Keratinocyte (primary cell): ENCODE measurements around the gene CYP17A1. TPM values are rescaled to one million over a fixed set of nuclear protein-coding genes. Genes with fewer than 3 reads are reported as not detected.

Source experiments
- DNase-seq: peaks from one replicate; pipeline ENCODE4 v3.0.0-alpha.2; 2011; ENCODE audit warnings: low read depth, missing footprints, low spot score
- FAIRE-seq: peaks from 2 replicates; lab custom pipeline; 2011; peaks lifted over from hg19 to GRCh38; lab: Jason Lieb, UNC
- H2AFZ ChIP-seq: 2 replicates; pipeline ENCODE4 v1.6.0; 2012; ENCODE audit warnings: low read length, control low read depth, inconsistent platforms; ENCODE audit not compliant: control insufficient read depth
- H3K27ac ChIP-seq: 2 replicates; pipeline ENCODE4 v1.5.1; 2011; ENCODE audit warnings: low read length; ENCODE audit not compliant: control insufficient read depth, insufficient read depth
- H3K27me3 ChIP-seq: 3 replicates; pipeline ENCODE4 v1.6.0; 2011; ENCODE audit warnings: low read length; ENCODE audit not compliant: control insufficient read depth, insufficient read depth; ENCODE audit errors: extremely low read depth
- H3K36me3 ChIP-seq, 2 experiments: 2 replicates in 1 of 2; 3 replicates in 1 of 2; pipeline ENCODE4 v1.5.1; 2011; ENCODE audit warnings: low read length in 2 of 2, mild to moderate bottlenecking in 1 of 2; ENCODE audit not compliant: control insufficient read depth in 2 of 2, insufficient read depth in 2 of 2; ENCODE audit errors: extremely low read depth in 1 of 2
- H3K4me1 ChIP-seq: 3 replicates; pipeline ENCODE4 v1.5.1; 2011; ENCODE audit warnings: low read length; ENCODE audit not compliant: control insufficient read depth, insufficient read depth; ENCODE audit errors: extremely low read depth
- H3K4me2 ChIP-seq: 3 replicates; pipeline ENCODE4 v1.6.0; 2011; ENCODE audit warnings: low read depth, low read length; ENCODE audit not compliant: control insufficient read depth, insufficient read depth; ENCODE audit errors: extremely low read depth
- H3K4me3 ChIP-seq, 3 experiments: fragments of 200-600 bp in 1 of 3; sonication (generic) in 1 of 3; 2 replicates in 2 of 3; 3 replicates in 1 of 3; pipeline ENCODE4 v1.5.1; 2011 to 2016; ENCODE audit warnings: low read length in 3 of 3, mild to moderate bottlenecking in 3 of 3, control low read depth in 2 of 3, inconsistent platforms in 1 of 3, low read depth in 1 of 3, mixed read lengths in 1 of 3, mixed run types in 1 of 3, moderate library complexity in 1 of 3; ENCODE audit not compliant: control insufficient read depth in 2 of 3, insufficient read depth in 2 of 3; ENCODE audit errors: extremely low read depth in 1 of 3
- H3K79me2 ChIP-seq: 2 replicates; pipeline ENCODE4 v1.6.0; 2012; ENCODE audit warnings: low read length; ENCODE audit not compliant: control insufficient read depth, insufficient read depth
- H3K9ac ChIP-seq: 3 replicates; pipeline ENCODE4 v1.6.0; 2011; ENCODE audit warnings: low read length; ENCODE audit not compliant: control insufficient read depth, insufficient read depth; ENCODE audit errors: extremely low read depth
- H3K9me1 ChIP-seq: 3 replicates; pipeline ENCODE4 v1.6.0; 2011; ENCODE audit warnings: low read length; ENCODE audit not compliant: control insufficient read depth, insufficient read depth; ENCODE audit errors: extremely low read depth
- H3K9me3 ChIP-seq: 2 replicates; pipeline ENCODE4 v1.5.1; 2012; ENCODE audit warnings: low read depth, low read length; ENCODE audit not compliant: control insufficient read depth
- H4K20me1 ChIP-seq: 3 replicates; pipeline ENCODE4 v1.6.0; 2011; ENCODE audit warnings: low read length; ENCODE audit not compliant: control insufficient read depth, insufficient read depth; ENCODE audit errors: extremely low read depth
- EZH2 ChIP-seq: IDR thresholded peaks from one replicate; pipeline ENCODE4 v1.6.1; 2012; ENCODE audit warnings: inconsistent platforms, mild to moderate bottlenecking, low read length, moderate library complexity
- dilution Hi-C: fragments of 300-500 bp; cut with MboI; formaldehyde crosslinking; loops from one replicate; pipeline ENCODE4 v1.7.0; 2020; ENCODE audit warnings: low sequenced_read_pairs; ENCODE audit not compliant: extremely low pct_ligation_motif_present
- polyA plus RNA-seq, 5 experiments: library from polyadenylated mRNA; depleted of rRNA in 3 of 5; stranded (reverse) in 3 of 5; stranded (forward) in 1 of 5; unstranded in 1 of 5; fragments of >200 nt; gene quantifications; 1 replicate in 1 of 5; 2 replicates in 3 of 5; 3 replicates in 1 of 5; pipeline versions ENCODE4 v1.2.1 to v1.2.3, GENCODE V29; 2011 to 2012; ENCODE audit warnings: missing spikeins in 2 of 5, low read depth in 1 of 5, low replicate concordance in 1 of 5
- TF ChIP-seq, protein P1 (sequence below), 3 experiments: IDR thresholded peaks in 1 of 3; conservative IDR thresholded peaks in 1 of 3; optimal IDR thresholded peaks in 1 of 3; 2 replicates in 2 of 3; 3 replicates in 1 of 3; pipeline versions ENCODE3 to v1.5.1; 2011; ENCODE audit warnings: low read length in 3 of 3, mild to moderate bottlenecking in 3 of 3, moderate library complexity in 2 of 3, control low read depth in 1 of 3, inconsistent platforms in 1 of 3; ENCODE audit not compliant: insufficient read depth in 2 of 3; ENCODE audit errors: extremely low read depth in 1 of 3

The CYP17A1 gene
- polyA plus RNA-seq, 1 donor (not counting 4 experiments of a cell fraction or from before 2014, with no cell fraction given), result not detected

DNA sequence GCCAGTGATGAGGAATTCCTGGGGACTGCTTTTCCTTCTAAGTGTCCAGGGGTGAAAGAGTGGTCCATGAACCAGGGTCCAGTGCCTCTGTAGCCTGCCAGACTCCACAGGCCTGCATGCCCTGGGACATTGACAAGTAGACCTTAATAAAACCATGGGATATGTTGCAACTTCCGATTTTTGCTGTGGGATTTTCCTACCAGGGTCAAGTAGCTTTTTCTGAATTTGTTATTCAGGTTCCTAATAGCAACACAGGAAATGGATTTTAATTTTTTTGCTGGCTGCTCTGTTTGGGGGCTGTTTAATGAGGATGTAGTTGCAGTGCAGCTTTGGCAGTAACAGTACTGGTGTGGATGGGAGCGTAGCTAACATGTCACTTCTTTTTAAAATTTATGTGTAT lies 51.4 kb downstream of the CYP17A1 start:
- no peak for DNase-seq
- H3K79me2 ChIP-seq, result peaks cover 6% of the 10 kb centered on the region
- TF ChIP-seq EZH2, result no peak
- TF ChIP-seq, protein P1, sequence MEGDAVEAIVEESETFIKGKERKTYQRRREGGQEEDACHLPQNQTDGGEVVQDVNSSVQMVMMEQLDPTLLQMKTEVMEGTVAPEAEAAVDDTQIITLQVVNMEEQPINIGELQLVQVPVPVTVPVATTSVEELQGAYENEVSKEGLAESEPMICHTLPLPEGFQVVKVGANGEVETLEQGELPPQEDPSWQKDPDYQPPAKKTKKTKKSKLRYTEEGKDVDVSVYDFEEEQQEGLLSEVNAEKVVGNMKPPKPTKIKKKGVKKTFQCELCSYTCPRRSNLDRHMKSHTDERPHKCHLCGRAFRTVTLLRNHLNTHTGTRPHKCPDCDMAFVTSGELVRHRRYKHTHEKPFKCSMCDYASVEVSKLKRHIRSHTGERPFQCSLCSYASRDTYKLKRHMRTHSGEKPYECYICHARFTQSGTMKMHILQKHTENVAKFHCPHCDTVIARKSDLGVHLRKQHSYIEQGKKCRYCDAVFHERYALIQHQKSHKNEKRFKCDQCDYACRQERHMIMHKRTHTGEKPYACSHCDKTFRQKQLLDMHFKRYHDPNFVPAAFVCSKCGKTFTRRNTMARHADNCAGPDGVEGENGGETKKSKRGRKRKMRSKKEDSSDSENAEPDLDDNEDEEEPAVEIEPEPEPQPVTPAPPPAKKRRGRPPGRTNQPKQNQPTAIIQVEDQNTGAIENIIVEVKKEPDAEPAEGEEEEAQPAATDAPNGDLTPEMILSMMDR (optimal IDR thresholded peaks at IDR 0.05 in 1 of 3, IDR thresholded peaks at IDR 0.05 in 1 of 3, conservative IDR thresholded peaks at IDR 0.05 in 1 of 3; ENCODE audit: extremely low read depth in 1 of 3, insufficient read depth in 2 of 3, low read length in 3 of 3), result no peak
- H3K4me3 ChIP-seq, result no peak overlapping the region
- H3K4me1 ChIP-seq, result peaks cover 31% of the 10 kb centered on the region
- H3K27me3 ChIP-seq, result no peaks in the 10 kb centered on the region
- no peak overlapping the region for H3K4me2 ChIP-seq
- no peaks in the 10 kb centered on the region for H3K9me1 ChIP-seq
- H3K9ac ChIP-seq, result no peak overlapping the region
- no peak overlapping the region for H3K27ac ChIP-seq
- no peaks in the 10 kb centered on the region for H3K9me3 ChIP-seq
- no peak overlapping the region for H2AFZ ChIP-seq
- H4K20me1 ChIP-seq, result no peaks in the 10 kb centered on the region
- dilution Hi-C loops, result no loop called here
- H3K36me3 ChIP-seq, result no peaks in the 10 kb centered on the region
- FAIRE-seq, result no peak

GRCh38 chr10:102783568-102783967 lies 53.6 kb downstream of the CYP17A1 start:
- H3K4me2 ChIP-seq, result peak overlapping the region; percentile 68
- peak overlapping the region in 1 of 3 experiments; percentile 1 for H3K4me3 ChIP-seq
- peaks cover 0 to 1% of the 10 kb centered on the region in 2 experiments for H3K36me3 ChIP-seq
- FAIRE-seq (peak; percentile 53), DNase-seq (no peak)
- H3K79me2 ChIP-seq, result peaks cover 6% of the 10 kb centered on the region
- H4K20me1 ChIP-seq, result no peaks in the 10 kb centered on the region
- no peaks in the 10 kb centered on the region for H3K9me3 ChIP-seq
- no peaks in the 10 kb centered on the region for H3K27me3 ChIP-seq
- peaks cover 53% of the 10 kb centered on the region for H3K4me1 ChIP-seq
- TF ChIP-seq EZH2, result no peak
- TF ChIP-seq, protein P1 (optimal IDR thresholded peaks at IDR 0.05 in 1 of 3, IDR thresholded peaks at IDR 0.05 in 1 of 3, conservative IDR thresholded peaks at IDR 0.05 in 1 of 3; ENCODE audit: extremely low read depth in 1 of 3, insufficient read depth in 2 of 3, low read length in 3 of 3), result no peak
- H3K9ac ChIP-seq, result peak overlapping the region; percentile 53
- dilution Hi-C loops, result no loop called here
- H3K9me1 ChIP-seq, result peaks cover 2% of the 10 kb centered on the region
- no peak overlapping the region for H2AFZ ChIP-seq
- H3K27ac ChIP-seq, result peak overlapping the region; percentile 65
